OCI-LY1 (cell line): ENCODE results near the gene BBS12.

ENCODE experiments used
- H2AFZ ChIP-seq: fragments of 200-600 bp; sonication (generic), shearing (Covaris generic); 2 replicates; pipeline ENCODE4 v1.6.0; 2014; ENCODE audit warnings: antibody characterized with exemption, mild to moderate bottlenecking, low read length
- H3F3A ChIP-seq: fragments of 200-600 bp; sonication (generic), shearing (Covaris generic); 2 replicates; pipeline ENCODE4 v1.6.0; 2014; ENCODE audit warnings: mild to moderate bottlenecking, antibody characterized with exemption, low read length, moderate library complexity; ENCODE audit not compliant: insufficient read depth
- H3K27ac ChIP-seq: fragments of 200-600 bp; sonication (generic); 2 replicates; pipeline ENCODE4 v1.5.1; 2014; ENCODE audit warnings: low read length, mixed run types, mild to moderate bottlenecking, low read depth; ENCODE audit not compliant: poor library complexity, severe bottlenecking
- H3K27me3 ChIP-seq: fragments of 200-600 bp; sonication (generic); 2 replicates; pipeline ENCODE4 v1.6.0; 2014; ENCODE audit warnings: antibody characterized with exemption, mild to moderate bottlenecking, low read length, moderate library complexity; ENCODE audit not compliant: insufficient read depth
- H3K36me3 ChIP-seq: fragments of 200-600 bp; sonication (generic); 2 replicates; pipeline ENCODE4 v1.6.1; 2014; ENCODE audit warnings: mild to moderate bottlenecking, antibody characterized with exemption, low read length, moderate library complexity, mixed read lengths; ENCODE audit not compliant: insufficient read depth
- H3K4me1 ChIP-seq: fragments of 200-600 bp; sonication (generic); 2 replicates; pipeline ENCODE4 v1.5.1; 2014; ENCODE audit warnings: mild to moderate bottlenecking, low read length, moderate library complexity; ENCODE audit not compliant: insufficient read depth, severe bottlenecking
- H3K4me2 ChIP-seq: fragments of 200-600 bp; sonication (generic), shearing (Covaris generic); 2 replicates; pipeline ENCODE4 v1.6.1; 2014; ENCODE audit warnings: low read length
- H3K4me3 ChIP-seq: fragments of 200-600 bp; sonication (generic); 2 replicates; pipeline ENCODE4 v1.5.1; 2014; ENCODE audit warnings: low read length, low read depth, mild to moderate bottlenecking, mixed read lengths; ENCODE audit not compliant: poor library complexity, severe bottlenecking
- H3K79me2 ChIP-seq: fragments of 200-600 bp; shearing (Covaris generic); 2 replicates; pipeline ENCODE4 v1.6.1; 2016; ENCODE audit warnings: mixed run types, low read length, mixed read lengths; ENCODE audit not compliant: insufficient read depth
- H3K9ac ChIP-seq: fragments of 200-600 bp; sonication (generic), shearing (Covaris generic); 2 replicates; pipeline ENCODE4 v1.6.1; 2014; ENCODE audit warnings: mild to moderate bottlenecking, low read length, mixed read lengths
- H3K9me2 ChIP-seq: fragments of 200-600 bp; sonication (generic), shearing (Covaris generic); 2 replicates; pipeline ENCODE4 v1.6.1; 2014; ENCODE audit warnings: low read depth, mild to moderate bottlenecking, low read length, mixed read lengths
- H3K9me3 ChIP-seq: fragments of 200-600 bp; shearing (Covaris generic); 2 replicates; pipeline ENCODE4 v1.6.1; 2014; ENCODE audit warnings: low read length, mixed read lengths
- H4K20me1 ChIP-seq: fragments of 200-600 bp; sonication (generic), shearing (Covaris generic); 2 replicates; pipeline ENCODE4 v1.6.0; 2016; ENCODE audit warnings: mild to moderate bottlenecking, low read length; ENCODE audit not compliant: insufficient read depth
- EZH2 ChIP-seq: fragments of 200-600 bp; sonication (generic), shearing (Covaris generic); IDR thresholded peaks from 2 replicates; pipeline ENCODE4 v1.8.0; 2017; ENCODE audit warnings: borderline replicate concordance, mixed run types, mild to moderate bottlenecking, antibody characterized with exemption, low read length, moderate library complexity, mixed read lengths
- TF ChIP-seq, protein P1 (sequence below): fragments of 200-600 bp; sonication (generic), shearing (Covaris generic); IDR thresholded peaks from 2 replicates; pipeline ENCODE4 v1.5.1; 2017; ENCODE audit warnings: mild to moderate bottlenecking, antibody characterized with exemption, low read length, moderate library complexity, mixed read lengths

The BBS12 gene

DNA sequence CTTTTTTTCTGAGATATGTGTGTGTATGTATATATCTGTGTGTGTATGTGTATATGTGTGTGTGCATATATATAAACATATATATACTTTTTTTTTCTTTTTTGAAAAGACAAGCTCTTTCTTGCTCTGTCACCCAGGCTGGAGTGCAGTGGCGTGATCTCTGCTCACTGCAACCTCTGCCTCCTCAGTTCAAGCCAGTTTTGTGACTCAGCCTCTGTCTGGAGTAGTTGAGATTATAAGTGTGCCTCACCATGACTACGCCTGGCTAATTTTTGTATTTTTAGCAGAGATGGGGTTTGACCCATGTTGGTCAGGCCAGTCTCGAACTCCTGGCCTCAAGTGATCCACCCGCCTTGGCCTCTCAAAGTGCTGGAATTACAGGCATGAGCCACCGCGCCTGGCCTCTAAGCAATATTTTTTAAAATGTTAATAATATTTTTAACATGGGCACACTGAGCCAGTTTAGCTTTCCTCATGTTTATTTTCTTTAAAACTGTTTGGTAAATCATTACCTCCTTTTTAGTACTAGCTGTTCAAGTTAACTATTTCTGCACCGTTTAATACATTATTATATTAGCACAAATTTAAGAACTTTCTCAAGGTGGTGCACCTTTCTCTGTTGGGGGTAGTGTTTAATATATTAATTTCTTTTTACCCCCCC lies 33.3 kb downstream of the BBS12 start:
- Histone ChIP-seq H3F3A (no peaks in the 10 kb centered on the region), H3K27ac (no peak overlapping the region), H2AFZ (no peak overlapping the region), H3K4me2 (no peak overlapping the region), H3K27me3 (no peaks in the 10 kb centered on the region), H3K9me2 (no peaks in the 10 kb centered on the region), H3K79me2 (no peaks in the 10 kb centered on the region), H3K36me3 (no peaks in the 10 kb centered on the region), H3K4me3 (no peak overlapping the region), H4K20me1 (no peaks in the 10 kb centered on the region), H3K4me1 (peaks cover 4% of the 10 kb centered on the region), H3K9me3 (no peaks in the 10 kb centered on the region), H3K9ac (no peak overlapping the region)
- no peak for TF ChIP-seq EZH2
- TF ChIP-seq, protein P1, sequence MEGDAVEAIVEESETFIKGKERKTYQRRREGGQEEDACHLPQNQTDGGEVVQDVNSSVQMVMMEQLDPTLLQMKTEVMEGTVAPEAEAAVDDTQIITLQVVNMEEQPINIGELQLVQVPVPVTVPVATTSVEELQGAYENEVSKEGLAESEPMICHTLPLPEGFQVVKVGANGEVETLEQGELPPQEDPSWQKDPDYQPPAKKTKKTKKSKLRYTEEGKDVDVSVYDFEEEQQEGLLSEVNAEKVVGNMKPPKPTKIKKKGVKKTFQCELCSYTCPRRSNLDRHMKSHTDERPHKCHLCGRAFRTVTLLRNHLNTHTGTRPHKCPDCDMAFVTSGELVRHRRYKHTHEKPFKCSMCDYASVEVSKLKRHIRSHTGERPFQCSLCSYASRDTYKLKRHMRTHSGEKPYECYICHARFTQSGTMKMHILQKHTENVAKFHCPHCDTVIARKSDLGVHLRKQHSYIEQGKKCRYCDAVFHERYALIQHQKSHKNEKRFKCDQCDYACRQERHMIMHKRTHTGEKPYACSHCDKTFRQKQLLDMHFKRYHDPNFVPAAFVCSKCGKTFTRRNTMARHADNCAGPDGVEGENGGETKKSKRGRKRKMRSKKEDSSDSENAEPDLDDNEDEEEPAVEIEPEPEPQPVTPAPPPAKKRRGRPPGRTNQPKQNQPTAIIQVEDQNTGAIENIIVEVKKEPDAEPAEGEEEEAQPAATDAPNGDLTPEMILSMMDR = no peak

DNA sequence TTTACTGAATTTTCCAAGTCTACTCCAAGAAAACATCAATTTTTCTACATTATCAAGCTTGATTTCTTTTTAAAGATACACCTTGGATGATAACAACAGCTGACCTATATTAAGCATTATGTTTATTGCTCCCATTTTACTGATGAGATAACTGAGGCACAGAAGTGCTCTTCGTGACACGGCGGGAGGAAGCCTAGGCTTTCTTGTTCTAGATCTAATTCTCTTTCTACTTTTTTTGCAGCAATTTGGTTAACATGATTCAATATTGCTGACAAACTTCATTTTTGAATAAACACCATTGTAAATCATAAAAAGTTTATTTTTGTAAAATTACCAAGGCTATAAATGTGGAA lies 33.8 kb downstream of the BBS12 start:
- H3K4me1 ChIP-seq = peaks cover 4% of the 10 kb centered on the region
- H3K4me3 ChIP-seq = no peak overlapping the region
- H3K27ac ChIP-seq = no peak overlapping the region
- no peaks in the 10 kb centered on the region for H3K27me3 ChIP-seq
- no peaks in the 10 kb centered on the region for H3K9me2 ChIP-seq
- H3K79me2 ChIP-seq = no peaks in the 10 kb centered on the region
- no peaks in the 10 kb centered on the region for H3K9me3 ChIP-seq
- H3K4me2 ChIP-seq = no peak overlapping the region
- no peaks in the 10 kb centered on the region for H3F3A ChIP-seq
- no peak overlapping the region for H3K9ac ChIP-seq
- no peaks in the 10 kb centered on the region for H3K36me3 ChIP-seq
- H2AFZ ChIP-seq = no peak overlapping the region
- no peaks in the 10 kb centered on the region for H4K20me1 ChIP-seq
- TF ChIP-seq, protein P1 = no peak
- no peak for TF ChIP-seq EZH2

DNA sequence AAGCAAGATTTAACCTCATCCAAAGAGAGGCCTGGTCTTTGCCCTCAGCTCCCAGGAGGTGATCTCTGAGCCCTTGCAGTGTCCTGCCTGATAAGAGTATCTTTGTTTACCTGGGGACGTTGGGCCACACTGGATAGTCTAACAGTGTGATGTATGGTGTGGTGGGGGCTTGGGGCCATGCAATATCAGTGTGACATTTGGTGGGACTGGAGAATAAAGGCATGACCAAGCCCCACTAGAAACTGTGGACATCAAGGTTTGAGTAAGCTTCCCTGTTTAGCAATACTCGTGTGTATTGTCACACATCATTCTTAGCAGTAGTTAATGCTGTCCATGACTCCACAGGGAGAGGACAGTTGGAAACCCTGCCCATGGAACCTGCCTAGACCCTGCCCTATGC lies 34.4 kb downstream of the BBS12 start:
- Histone ChIP-seq H3K27ac (no peak overlapping the region), H3K9me3 (no peaks in the 10 kb centered on the region), H4K20me1 (no peaks in the 10 kb centered on the region), H3K79me2 (no peaks in the 10 kb centered on the region), H3K9me2 (no peaks in the 10 kb centered on the region), H3K9ac (no peak overlapping the region), H3K27me3 (no peaks in the 10 kb centered on the region), H3K36me3 (no peaks in the 10 kb centered on the region), H3F3A (no peaks in the 10 kb centered on the region), H2AFZ (no peak overlapping the region), H3K4me1 (peaks cover 4% of the 10 kb centered on the region), H3K4me3 (no peak overlapping the region), H3K4me2 (no peak overlapping the region)
- no peak for TF ChIP-seq EZH2
- TF ChIP-seq, protein P1 = no peak
